GM12873 (cell line): ENCODE results near the gene GATB.

Experiments
- CTCF ChIP-seq: IDR thresholded peaks from 2 replicates; pipeline ENCODE4 v1.5.1; 2012; ENCODE audit warnings: low read depth, mild to moderate bottlenecking, moderate library complexity, low read length, control low read depth; ENCODE audit not compliant: insufficient read depth; ENCODE audit errors: missing control alignments

The GATB gene

GRCh38 chr4:151804821-151805220 is 44.0 kb upstream of the GATB start:
- TF ChIP-seq CTCF: no peak

- no peak for TF ChIP-seq CTCF
These were observed 43.4 kb upstream of the GATB start for GRCh38 chr4:151804086-151804630.

- no peak for TF ChIP-seq CTCF
These were observed 42.4 kb upstream of the GATB start for GRCh38 chr4:151803246-151803645.

- TF ChIP-seq CTCF: peak; percentile 90
These were observed 41.0 kb upstream of the GATB start for GRCh38 chr4:151801547-151802516.

GRCh38 chr4:151799417-151800012 is 38.7 kb upstream of the GATB start:
- no peak for TF ChIP-seq CTCF

- TF ChIP-seq CTCF: no peak
These were observed 38.0 kb upstream of the GATB start for GRCh38 chr4:151798678-151799416.
